Embryonic facial prominence (tissue), 1 donor: ENCODE results near the gene LGALS1.
"Not testable (repeated sequence)": the region's sequence is repeated elsewhere in the genome, so short reads cannot be mapped to it uniquely, and the experiment has no call there.

Experiments
- DNase-seq: peaks from one replicate; pipeline ENCODE4 v3.0.0-alpha.2; 2016; ENCODE audit errors: extremely low spot score

The LGALS1 gene

GRCh38 chr22:37690407-37690806 is 15.0 kb downstream of the LGALS1 start:
- no peak for DNase-seq

GRCh38 chr22:37690901-37691504 is 15.6 kb downstream of the LGALS1 start:
- no peak for DNase-seq

- no peak for DNase-seq
Measured at GRCh38 chr22:37692627-37693285, 17.3 kb downstream of the LGALS1 start.

GRCh38 chr22:37694131-37694530 is 18.7 kb downstream of the LGALS1 start:
- not testable (repeated sequence) for DNase-seq

- not testable (repeated sequence) for DNase-seq
Measured at GRCh38 chr22:37696260-37696656, 20.8 kb downstream of the LGALS1 start.

GRCh38 chr22:37696657-37697537 is 21.5 kb downstream of the LGALS1 start, which contains the start of gene TRIOBP:
TSS of gene TRIOBP (plus strand) at chr22:37697048. CDS start at chr22:37701366, 4,318 bp downstream.
- peak; percentile 85 for DNase-seq

- no peak for DNase-seq
Measured at GRCh38 chr22:37697538-37697835, 22.1 kb downstream of the LGALS1 start.

GRCh38 chr22:37701141-37701786 is 25.8 kb downstream of the LGALS1 start:
- no peak for DNase-seq

- DNase-seq = no peak
Measured at GRCh38 chr22:37703906-37704305, 28.5 kb downstream of the LGALS1 start.

- DNase-seq = no peak
Measured at GRCh38 chr22:37704645-37705044, 29.2 kb downstream of the LGALS1 start.

GRCh38 chr22:37705205-37705604 is 29.8 kb downstream of the LGALS1 start:
- no peak for DNase-seq

- DNase-seq = no peak
Measured at GRCh38 chr22:37708580-37709444, 33.4 kb downstream of the LGALS1 start.

- no peak for DNase-seq
Measured at GRCh38 chr22:37709445-37709765, 34.0 kb downstream of the LGALS1 start.

GRCh38 chr22:37710675-37711074 is 35.2 kb downstream of the LGALS1 start:
- no peak for DNase-seq

GRCh38 chr22:37711490-37711889 is 36.1 kb downstream of the LGALS1 start:
- DNase-seq = no peak

- DNase-seq = no peak
Measured at GRCh38 chr22:37713761-37714160, 38.3 kb downstream of the LGALS1 start.

- DNase-seq = no peak
Measured at GRCh38 chr22:37714634-37715033, 39.2 kb downstream of the LGALS1 start.

GRCh38 chr22:37715760-37716159 is 40.3 kb downstream of the LGALS1 start:
- DNase-seq = no peak

GRCh38 chr22:37716708-37717107 is 41.3 kb downstream of the LGALS1 start:
- DNase-seq = no peak

GRCh38 chr22:37717235-37717634 is 41.8 kb downstream of the LGALS1 start:
- DNase-seq = not testable (repeated sequence)

GRCh38 chr22:37717746-37718305 is 42.4 kb downstream of the LGALS1 start:
- DNase-seq = not testable (repeated sequence)
